MM.1S (cell line): ENCODE data around the gene GOLGA8S.
"Not testable (repeated sequence)": the region's sequence is repeated elsewhere in the genome, so short reads cannot be mapped to it uniquely, and the experiment has no call there.

ENCODE experiments used
- DNase-seq: peaks from one replicate; pipeline ENCODE4 v3.0.0-alpha.2; 2015
- H2AFZ ChIP-seq: fragments of 300-600 bp; sonication (generic); 2 replicates; pipeline ENCODE4 v1.6.0; 2016; ENCODE audit warnings: antibody characterized with exemption, low read length
- H3F3A ChIP-seq: fragments of 300-600 bp; sonication (generic); 2 replicates; pipeline ENCODE4 v1.6.1; 2016; ENCODE audit warnings: mild to moderate bottlenecking, antibody characterized with exemption, low read length, moderate library complexity, mixed read lengths; ENCODE audit not compliant: insufficient read depth
- H3K27ac ChIP-seq: fragments of 300-600 bp; sonication (generic); 2 replicates; pipeline ENCODE4 v1.5.1; 2016; ENCODE audit warnings: mild to moderate bottlenecking, low read length
- H3K27me3 ChIP-seq: fragments of 300-600 bp; sonication (generic); replicated peaks from 2 replicates; pipeline ENCODE4 v1.6.0; 2016; ENCODE audit warnings: low read length; ENCODE audit not compliant: insufficient read depth
- H3K36me3 ChIP-seq: fragments of 300-600 bp; sonication (generic); replicated peaks from 2 replicates; pipeline ENCODE4 v1.6.1; 2016; ENCODE audit warnings: mild to moderate bottlenecking, low read length, mixed read lengths; ENCODE audit not compliant: insufficient read depth
- H3K4me1 ChIP-seq: fragments of 300-600 bp; sonication (generic); 2 replicates; pipeline ENCODE4 v1.6.1; 2016; ENCODE audit warnings: low read length, mixed read lengths
- H3K4me2 ChIP-seq: fragments of 300-600 bp; sonication (generic); 2 replicates; pipeline ENCODE4 v1.6.0; 2016; ENCODE audit warnings: low read depth, low read length
- H3K4me3 ChIP-seq: fragments of 300-600 bp; sonication (generic); 2 replicates; pipeline ENCODE4 v1.5.1; 2016; ENCODE audit warnings: low read length, mixed read lengths
- H3K79me2 ChIP-seq: fragments of 300-600 bp; sonication (generic); 2 replicates; pipeline ENCODE4 v1.6.1; 2016; ENCODE audit warnings: mixed run types, low read length, mixed read lengths
- H3K9ac ChIP-seq: fragments of 300-600 bp; sonication (generic); 2 replicates; pipeline ENCODE4 v1.6.1; 2016; ENCODE audit warnings: low read length, mixed read lengths
- H3K9me2 ChIP-seq: fragments of 300-600 bp; sonication (generic); replicated peaks from 2 replicates; pipeline ENCODE4 v1.6.1; 2016; ENCODE audit warnings: mild to moderate bottlenecking, low read length, mixed read lengths; ENCODE audit not compliant: insufficient read depth
- H3K9me3 ChIP-seq: fragments of 300-600 bp; sonication (generic); replicated peaks from 2 replicates; pipeline ENCODE4 v1.6.1; 2016; ENCODE audit warnings: mild to moderate bottlenecking, low read length, mixed read lengths; ENCODE audit not compliant: insufficient read depth
- H4K20me1 ChIP-seq: fragments of 300-600 bp; sonication (generic); 2 replicates; pipeline ENCODE4 v1.6.1; 2016; ENCODE audit warnings: mild to moderate bottlenecking, low read length, moderate library complexity, mixed read lengths; ENCODE audit not compliant: insufficient read depth
- EZH2 ChIP-seq: fragments of 300-600 bp; sonication (generic); optimal IDR thresholded peaks from 2 replicates; pipeline ENCODE3; 2017; ENCODE audit warnings: low read depth, mild to moderate bottlenecking, antibody characterized with exemption, low read length, mixed read lengths
- EZH2phosphoT487 ChIP-seq: fragments of 300-600 bp; sonication (generic); IDR thresholded peaks from 2 replicates; pipeline ENCODE4 v1.6.1; 2018; ENCODE audit warnings: antibody characterized with exemption, low read length
- TF ChIP-seq, protein P1 (sequence below): fragments of 300-600 bp; sonication (generic); IDR thresholded peaks from 2 replicates; pipeline ENCODE4 v1.5.1; 2016; ENCODE audit warnings: antibody characterized with exemption, low read length, mixed read lengths

GOLGA8S gene

DNA sequence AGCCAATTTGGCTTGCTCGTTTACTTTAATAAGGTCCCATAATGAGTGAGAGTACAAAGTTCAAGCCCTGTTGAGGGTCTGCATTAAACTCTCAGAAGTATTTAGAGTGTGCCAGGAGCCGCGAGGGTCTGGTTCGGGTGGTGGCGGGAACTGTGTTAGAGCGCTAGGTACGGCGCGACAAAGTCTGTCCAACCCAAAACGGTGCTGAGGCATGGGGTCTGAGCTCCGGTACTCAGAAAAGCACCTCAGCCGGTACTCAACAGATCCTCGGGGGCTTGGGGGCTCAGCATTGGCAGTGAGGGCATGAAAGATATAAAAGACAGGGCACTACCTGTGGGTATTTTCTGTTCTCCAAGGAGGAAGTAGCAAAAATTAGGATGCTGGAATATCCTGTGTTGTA, 24.4 kb downstream of the GOLGA8S start:
- H3K9me2 ChIP-seq, H3K27ac ChIP-seq, H3K36me3 ChIP-seq, H3K27me3 ChIP-seq, H4K20me1 ChIP-seq, H3F3A ChIP-seq, H3K4me3 ChIP-seq, DNase-seq, H3K9me3 ChIP-seq, H3K79me2 ChIP-seq, H3K9ac ChIP-seq, H2AFZ ChIP-seq, H3K4me2 ChIP-seq: not testable (repeated sequence)
- peaks cover 15% of the 10 kb centered on the region for H3K4me1 ChIP-seq

DNA sequence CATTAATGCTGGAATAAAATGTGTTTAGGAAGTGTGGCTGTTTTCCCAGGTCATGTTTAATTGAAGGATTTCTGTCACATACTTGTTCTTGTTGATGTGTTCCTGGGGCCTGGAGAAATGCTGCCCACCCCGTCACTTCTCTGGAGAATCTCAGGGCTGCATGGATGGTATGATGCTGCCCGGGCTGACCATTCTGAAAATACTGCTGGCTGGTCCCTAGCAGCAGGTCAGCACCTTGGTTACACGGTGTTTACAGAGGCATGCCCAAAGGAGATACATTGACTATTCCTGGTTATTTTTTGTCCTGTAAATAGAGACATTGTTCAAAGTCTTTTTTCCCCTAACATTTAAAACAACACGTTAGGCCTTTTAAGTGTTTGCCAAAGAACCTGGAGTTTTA, 26.2 kb downstream of the GOLGA8S start:
- H3F3A ChIP-seq, H3K4me2 ChIP-seq, H3K36me3 ChIP-seq, H3K9me2 ChIP-seq, H3K9me3 ChIP-seq, H3K9ac ChIP-seq, DNase-seq, H3K79me2 ChIP-seq, H3K4me3 ChIP-seq, H4K20me1 ChIP-seq, H3K27me3 ChIP-seq: not testable (repeated sequence)
- H2AFZ ChIP-seq: peak overlapping the region; percentile 5; the same call in 1 of the 2 replicates
- peak overlapping the region; percentile 58; the same call in 1 of the 2 replicates for H3K27ac ChIP-seq
- H3K4me1 ChIP-seq: peaks cover 33% of the 10 kb centered on the region

DNA sequence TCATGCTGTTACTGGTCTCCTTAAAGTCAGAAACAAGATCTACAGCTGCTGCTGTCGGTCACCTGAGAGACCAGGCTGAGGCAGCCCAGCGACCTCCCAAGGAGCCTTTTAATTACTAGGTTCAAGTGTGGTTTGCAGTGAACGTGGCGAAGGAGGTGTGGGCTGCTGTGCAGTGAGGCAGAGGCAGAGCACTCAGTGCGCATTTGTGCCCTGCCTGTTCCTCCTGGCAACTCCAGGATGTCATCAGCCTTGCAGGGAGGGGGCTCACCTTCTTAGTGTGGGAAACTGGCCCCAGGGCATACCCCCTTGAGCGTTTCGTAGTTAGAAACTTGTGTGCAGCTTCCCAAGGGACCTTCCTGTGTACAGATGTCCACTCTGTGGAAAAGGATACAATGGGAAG, 26.6 kb downstream of the GOLGA8S start:
- not testable (repeated sequence) for H3K27me3 ChIP-seq, DNase-seq, H3K9me3 ChIP-seq, H3K4me3 ChIP-seq, H3K9me2 ChIP-seq, H4K20me1 ChIP-seq, H3K9ac ChIP-seq, H3K4me2 ChIP-seq, H3K36me3 ChIP-seq, H3K79me2 ChIP-seq, H3F3A ChIP-seq
- Histone ChIP-seq H3K27ac (peak overlapping the region; percentile 58; the same call in 1 of the 2 replicates), H2AFZ (peak overlapping the region; percentile 5; the same call in 1 of the 2 replicates), H3K4me1 (peaks cover 38% of the 10 kb centered on the region)

DNA sequence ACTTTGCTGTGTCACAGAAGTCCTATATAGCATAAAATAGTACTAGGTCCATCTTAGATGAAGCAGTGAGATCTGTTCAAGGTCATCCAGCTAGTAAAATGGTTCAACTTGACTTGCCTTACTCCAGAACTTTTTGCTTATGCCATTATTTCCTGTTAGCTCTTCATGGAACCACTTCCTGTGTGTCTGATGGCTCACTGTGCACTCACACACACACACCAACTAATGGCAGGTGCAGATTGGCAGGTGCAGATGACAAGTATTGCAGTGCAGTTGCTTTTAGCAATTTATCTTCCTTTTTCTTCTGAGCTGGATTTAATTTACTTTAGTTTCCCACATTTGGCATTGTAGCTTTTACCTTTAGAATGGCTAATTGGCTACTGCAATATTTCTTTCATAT, 29.8 kb downstream of the GOLGA8S start:
- H3K79me2 ChIP-seq: no peaks in the 10 kb centered on the region
- H3K9me3 ChIP-seq: no peaks in the 10 kb centered on the region
- H3K27me3 ChIP-seq: no peaks in the 10 kb centered on the region
- no peaks in the 10 kb centered on the region for H4K20me1 ChIP-seq
- TF ChIP-seq EZH2 (no peak), EZH2phosphoT487 (no peak)
- TF ChIP-seq, protein P1, sequence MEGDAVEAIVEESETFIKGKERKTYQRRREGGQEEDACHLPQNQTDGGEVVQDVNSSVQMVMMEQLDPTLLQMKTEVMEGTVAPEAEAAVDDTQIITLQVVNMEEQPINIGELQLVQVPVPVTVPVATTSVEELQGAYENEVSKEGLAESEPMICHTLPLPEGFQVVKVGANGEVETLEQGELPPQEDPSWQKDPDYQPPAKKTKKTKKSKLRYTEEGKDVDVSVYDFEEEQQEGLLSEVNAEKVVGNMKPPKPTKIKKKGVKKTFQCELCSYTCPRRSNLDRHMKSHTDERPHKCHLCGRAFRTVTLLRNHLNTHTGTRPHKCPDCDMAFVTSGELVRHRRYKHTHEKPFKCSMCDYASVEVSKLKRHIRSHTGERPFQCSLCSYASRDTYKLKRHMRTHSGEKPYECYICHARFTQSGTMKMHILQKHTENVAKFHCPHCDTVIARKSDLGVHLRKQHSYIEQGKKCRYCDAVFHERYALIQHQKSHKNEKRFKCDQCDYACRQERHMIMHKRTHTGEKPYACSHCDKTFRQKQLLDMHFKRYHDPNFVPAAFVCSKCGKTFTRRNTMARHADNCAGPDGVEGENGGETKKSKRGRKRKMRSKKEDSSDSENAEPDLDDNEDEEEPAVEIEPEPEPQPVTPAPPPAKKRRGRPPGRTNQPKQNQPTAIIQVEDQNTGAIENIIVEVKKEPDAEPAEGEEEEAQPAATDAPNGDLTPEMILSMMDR: no peak
- no peaks in the 10 kb centered on the region for H3K36me3 ChIP-seq
- peaks cover 47% of the 10 kb centered on the region for H3K4me1 ChIP-seq
- no peaks in the 10 kb centered on the region for H3K9me2 ChIP-seq
- H3K27ac ChIP-seq: no peak overlapping the region; the same call in 1 of the 2 replicates
- H2AFZ ChIP-seq: peak overlapping the region; percentile 48; the same call in 1 of the 2 replicates
- H3K4me2 ChIP-seq: no peak overlapping the region; the same call in 1 of the 2 replicates
- no peak overlapping the region for H3K9ac ChIP-seq
- H3K4me3 ChIP-seq: no peak overlapping the region
- peak; percentile 38 for DNase-seq
- H3F3A ChIP-seq: 0 out of 2 replicates have a peak, but pooled peaks cover 9% of the 10 kb centered on the region

DNA sequence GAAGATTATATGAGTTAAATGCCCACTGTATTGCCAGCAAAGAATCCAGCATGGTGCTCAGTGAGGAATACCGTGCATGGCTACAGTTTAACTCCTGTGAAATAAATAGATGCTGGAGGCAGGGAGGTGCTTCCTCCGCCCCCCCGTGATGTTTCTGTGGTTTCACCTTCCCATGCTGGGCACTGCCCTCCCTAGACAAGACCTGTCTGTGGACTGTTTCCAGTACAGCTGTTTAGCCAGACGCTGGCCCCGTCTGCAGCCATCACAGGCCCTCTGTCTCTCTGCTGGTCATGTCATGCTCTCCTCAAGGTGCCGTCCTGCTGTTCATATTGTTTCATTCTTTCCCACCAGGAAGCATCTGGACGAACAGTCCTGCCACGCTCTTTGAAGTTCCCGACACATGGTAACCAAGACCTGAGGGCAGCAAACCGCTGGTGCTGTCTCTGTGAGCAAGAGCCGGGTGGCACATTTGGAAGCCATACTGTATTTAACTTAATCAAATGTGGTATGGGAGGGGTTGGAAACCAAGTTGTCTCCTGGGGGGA, 31.4 kb downstream of the GOLGA8S start:
- peak; percentile 35 for DNase-seq
- Histone ChIP-seq H3F3A (0 out of 2 replicates have a peak, but pooled peaks cover 4% of the 10 kb centered on the region), H3K4me2 (peak overlapping the region; percentile 27), H3K9ac (no peak overlapping the region), H3K79me2 (no peaks in the 10 kb centered on the region), H3K27me3 (no peaks in the 10 kb centered on the region), H3K4me3 (no peak overlapping the region), H3K9me3 (no peaks in the 10 kb centered on the region), H3K27ac (peak overlapping the region; percentile 0; the same call in 1 of the 2 replicates), H3K4me1 (peaks cover 41% of the 10 kb centered on the region), H3K9me2 (no peaks in the 10 kb centered on the region), H3K36me3 (no peaks in the 10 kb centered on the region), H2AFZ (peak overlapping the region; percentile 16; the same call in 1 of the 2 replicates), H4K20me1 (no peaks in the 10 kb centered on the region)
- TF ChIP-seq, protein P1: no peak
- no peak for TF ChIP-seq EZH2
- no peak for TF ChIP-seq EZH2phosphoT487
